SK-N-SH (cell line): ENCODE results near the gene TMEM131. TPM values are rescaled to one million over a fixed set of nuclear protein-coding genes. Genes with fewer than 3 reads are reported as not detected.

Source experiments
- CTCF ChIA-PET: fragments of 300-600, 350-600 bp; formaldehyde crosslinking; extraction: SDS; loops from one replicate; lab custom pipeline; 2021; lab: Yijun Ruan, JAX
- POLR2A ChIA-PET: fragments of 350-600 bp; sonication (Branson Sonifier 250); formaldehyde crosslinking; extraction: SDS; loops from one replicate; lab custom pipeline; 2020; ENCODE audit warnings: antibody characterized with exemption, inconsistent platforms; lab: Yijun Ruan, JAX
- DNase-seq: peaks from one replicate; pipeline ENCODE4 v3.0.0; 2012
- H2AFZ ChIP-seq: fragments of 200-600 bp; sonication (generic); 2 replicates; pipeline ENCODE4 v1.8.1; 2016; ENCODE audit warnings: antibody characterized with exemption, mild to moderate bottlenecking, low read depth
- H3F3A ChIP-seq: fragments of 200-600 bp; sonication (generic); replicated peaks from 2 replicates; pipeline ENCODE3; 2016; ENCODE audit warnings: antibody characterized with exemption, mild to moderate bottlenecking; ENCODE audit not compliant: insufficient read depth
- H3K27ac ChIP-seq, 2 experiments: fragments of 200-500 bp in 1 of 2; fragments of 200-600 bp in 1 of 2; sonication (Bioruptor generic) in 1 of 2; sonication (generic), shearing (Covaris generic) in 1 of 2; 2 replicates each; pipeline versions ENCODE4 v1.5.1 to v1.6.1; 2014 to 2016; ENCODE audit warnings: low read depth in 2 of 2, inconsistent platforms in 1 of 2, low read length in 1 of 2, mild to moderate bottlenecking in 1 of 2, mixed read lengths in 1 of 2
- H3K27me3 ChIP-seq: fragments of 200-600 bp; sonication (generic), shearing (Covaris generic); 2 replicates; pipeline ENCODE4 v1.6.1; 2016; ENCODE audit warnings: mixed run types; ENCODE audit not compliant: insufficient read depth
- H3K36me3 ChIP-seq, 2 experiments: fragments of 200-500 bp in 1 of 2; fragments of 200-600 bp in 1 of 2; sonication (Bioruptor generic) in 1 of 2; sonication (generic) in 1 of 2; replicated peaks in 1 of 2; 2 replicates each; pipeline versions ENCODE3 to v1.5.1; 2014 to 2016; ENCODE audit warnings: low read length in 1 of 2, mild to moderate bottlenecking in 1 of 2; ENCODE audit not compliant: insufficient read depth in 2 of 2, control insufficient read depth in 1 of 2
- H3K4me1 ChIP-seq, 2 experiments: fragments of 200-500 bp in 1 of 2; fragments of 200-600 bp in 1 of 2; sonication (Bioruptor generic) in 1 of 2; sonication (generic), shearing (Covaris generic) in 1 of 2; 2 replicates each; pipeline versions ENCODE4 v1.5.1 to v1.6.1; 2014 to 2016; ENCODE audit warnings: low read depth in 1 of 2, low read length in 1 of 2, mixed run types in 1 of 2; ENCODE audit not compliant: insufficient read depth in 2 of 2, control insufficient read depth in 1 of 2
- H3K4me2 ChIP-seq: fragments of 200-600 bp; sonication (generic), shearing (Covaris generic); 2 replicates; pipeline ENCODE4 v1.6.1; 2017; ENCODE audit warnings: mixed run types
- H3K4me3 ChIP-seq, 2 experiments: fragments of 200-500 bp in 1 of 2; fragments of 200-600 bp in 1 of 2; sonication (Bioruptor generic) in 1 of 2; sonication (generic), shearing (Covaris generic) in 1 of 2; 2 replicates each; pipeline versions ENCODE4 v1.5.1 to v1.8.1; 2014 to 2016; ENCODE audit warnings: low read depth in 2 of 2, inconsistent platforms in 1 of 2, low read length in 1 of 2, mild to moderate bottlenecking in 1 of 2, mixed read lengths in 1 of 2, moderate library complexity in 1 of 2
- H3K79me2 ChIP-seq: fragments of 200-600 bp; sonication (generic); 2 replicates; pipeline ENCODE4 v1.8.1; 2017; ENCODE audit warnings: mild to moderate bottlenecking; ENCODE audit not compliant: insufficient read depth
- H3K9ac ChIP-seq: fragments of 200-600 bp; sonication (generic); 2 replicates; pipeline ENCODE4 v1.6.1; 2017; ENCODE audit warnings: mixed run types
- H3K9me2 ChIP-seq: fragments of 200-600 bp; sonication (generic); 2 replicates; pipeline ENCODE4 v1.6.1; 2017; ENCODE audit warnings: mixed run types
- H3K9me3 ChIP-seq: fragments of 200-600 bp; sonication (generic); 2 replicates; pipeline ENCODE4 v1.6.1; 2017; ENCODE audit warnings: mixed run types, mild to moderate bottlenecking, moderate library complexity
- H4K20me1 ChIP-seq: fragments of 200-600 bp; sonication (generic); 2 replicates; pipeline ENCODE4 v1.6.1; 2017; ENCODE audit warnings: mild to moderate bottlenecking, mixed run types; ENCODE audit not compliant: insufficient read depth
- CHD2 ChIP-seq: fragments of 150-350 bp; IDR thresholded peaks from 2 replicates; pipeline ENCODE4 v1.6.1; 2018; ENCODE audit warnings: low read length; ENCODE audit not compliant: partially characterized antibody
- ELF1 ChIP-seq: IDR thresholded peaks from 2 replicates; pipeline ENCODE4 v1.4.0; 2012
- EP300 ChIP-seq, 2 experiments: IDR thresholded peaks; 2 replicates each; pipeline versions ENCODE4 v1.4.0 to v1.6.1; 2012; ENCODE audit warnings: borderline replicate concordance in 1 of 2, low read depth in 1 of 2, low read length in 1 of 2
- EZH2phosphoT487 ChIP-seq: fragments of 200-600 bp; sonication (generic); IDR thresholded peaks from 2 replicates; pipeline ENCODE4 v1.6.1; 2017; ENCODE audit warnings: low read depth, mixed run types, mild to moderate bottlenecking, antibody characterized with exemption, moderate library complexity, borderline replicate concordance
- FOSL2 ChIP-seq: IDR thresholded peaks from 2 replicates; pipeline ENCODE4 v1.4.0; 2012; ENCODE audit warnings: low read depth, mild to moderate bottlenecking, moderate library complexity, borderline replicate concordance
- FOXJ3 ChIP-seq: sonication (generic); formaldehyde crosslinking; IDR thresholded peaks from 2 replicates; pipeline ENCODE4 v1.5.1; 2020; ENCODE audit warnings: mild to moderate bottlenecking, missing genetic modification reagents
- FOXM1 ChIP-seq: IDR thresholded peaks from 2 replicates; pipeline ENCODE4 v1.4.0; 2012; ENCODE audit warnings: low read depth, mild to moderate bottlenecking
- GATA2 ChIP-seq: sonication (generic); formaldehyde crosslinking; IDR thresholded peaks from 2 replicates; pipeline ENCODE4 v1.5.0; 2020; ENCODE audit warnings: mild to moderate bottlenecking, missing genetic modification reagents
- JUND ChIP-seq: IDR thresholded peaks from 2 replicates; pipeline ENCODE4 v1.4.0; 2012
- MEF2A ChIP-seq: IDR thresholded peaks from 2 replicates; pipeline ENCODE4 v1.4.0; 2012; ENCODE audit warnings: low read depth, borderline replicate concordance
- MXI1 ChIP-seq: IDR thresholded peaks from 2 replicates; pipeline ENCODE4 v1.6.1; 2012; ENCODE audit warnings: mild to moderate bottlenecking, low read depth, low read length, improper control_type of control experiment
- NFIC ChIP-seq: IDR thresholded peaks from 2 replicates; pipeline ENCODE4 v1.4.0; 2012; ENCODE audit warnings: borderline replicate concordance
- POLR2AphosphoS5 ChIP-seq: IDR thresholded peaks from 2 replicates; pipeline ENCODE4 v1.6.1; 2012; ENCODE audit warnings: low read depth, low read length
- RCOR1 ChIP-seq: fragments of 150-350 bp; IDR thresholded peaks from 2 replicates; pipeline ENCODE4 v1.6.1; 2017; ENCODE audit warnings: antibody characterized with exemption, low read length
- RFX5 ChIP-seq: IDR thresholded peaks from 2 replicates; pipeline ENCODE4 v1.6.1; 2012; ENCODE audit warnings: mild to moderate bottlenecking, improper control_type of control experiment, low read length
- RXRA ChIP-seq: IDR thresholded peaks from 2 replicates; pipeline ENCODE4 v1.4.0; 2012; ENCODE audit warnings: low read depth, mild to moderate bottlenecking, borderline replicate concordance
- SIN3A ChIP-seq: IDR thresholded peaks from 2 replicates; pipeline ENCODE4 v1.6.1; 2012; ENCODE audit warnings: low read depth, mild to moderate bottlenecking, low read length, moderate library complexity, borderline replicate concordance
- TEAD4 ChIP-seq: IDR thresholded peaks from 2 replicates; pipeline ENCODE4 v1.4.0; 2012; ENCODE audit warnings: mild to moderate bottlenecking, borderline replicate concordance; ENCODE audit not compliant: insufficient read depth
- YY1 ChIP-seq: IDR thresholded peaks from 2 replicates; pipeline ENCODE4 v1.4.0; 2012; ENCODE audit warnings: low read depth, mild to moderate bottlenecking
- WGBS: methylation state at CpG from one replicate; pipeline ENCODE4 v1.1.6; 2017; ENCODE audit warnings: low lambda C conversion rate; 5-methylcytosine and 5-hydroxymethylcytosine counted together
- polyA plus RNA-seq, 3 experiments: library from polyadenylated mRNA; depleted of rRNA; stranded (reverse); fragments of >200 nt; gene quantifications; 2 replicates each; pipeline ENCODE4 v1.2.3, GENCODE V29; 2012
- TF ChIP-seq, protein P1 (sequence below): fragments of 200-600 bp; sonication (generic); IDR thresholded peaks from 2 replicates; pipeline ENCODE4 v1.6.1; 2017; ENCODE audit warnings: antibody characterized with exemption, mild to moderate bottlenecking, moderate library complexity
- TF ChIP-seq, protein P2 (sequence below): IDR thresholded peaks from 2 replicates; pipeline ENCODE4 v1.4.0; 2012; ENCODE audit warnings: low read depth, borderline replicate concordance
- TF ChIP-seq, protein P3 (sequence below): IDR thresholded peaks from 2 replicates; pipeline ENCODE4 v1.6.1; 2012; ENCODE audit warnings: mild to moderate bottlenecking, low read depth, low read length, moderate library complexity

TMEM131 gene
- polyA plus RNA-seq, 1 of the 3 experiments (the other 2 are of a cell fraction) = 9.1 TPM

DNA sequence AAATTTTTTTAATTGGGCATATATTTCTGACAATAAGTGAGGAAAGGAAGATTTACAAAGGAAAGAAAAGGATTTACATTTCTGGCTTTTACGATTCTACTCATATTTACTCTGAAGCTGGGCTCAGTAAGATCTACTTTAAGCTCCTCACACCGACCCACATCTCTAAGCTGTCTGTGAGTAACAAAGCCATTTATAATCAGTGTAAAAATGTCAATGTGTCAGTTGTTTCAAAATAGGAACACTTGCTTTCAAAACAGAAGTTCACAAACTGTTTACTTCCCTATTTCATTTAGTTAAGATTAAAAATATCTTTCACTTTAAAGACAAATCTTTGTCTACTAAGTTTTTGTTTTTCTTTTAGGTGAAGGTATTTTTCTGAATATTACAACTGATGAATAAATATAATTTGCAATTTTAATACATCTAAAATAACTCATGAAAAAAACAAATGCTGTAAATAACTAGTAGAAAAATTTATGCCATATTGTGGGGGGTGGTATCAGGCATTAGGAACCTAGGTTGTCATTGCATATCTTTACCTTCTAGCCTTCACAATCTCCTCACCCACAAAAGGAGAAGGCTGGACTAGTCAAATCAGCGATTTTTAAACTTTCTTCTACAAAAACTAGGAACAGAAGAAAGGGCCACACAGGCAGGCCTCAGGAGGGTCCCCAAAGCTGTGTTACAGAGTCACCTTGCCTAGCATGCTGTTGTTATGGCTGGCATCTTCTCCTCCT, 64.5 kb downstream of the TMEM131 start:
- no peak overlapping the region for H2AFZ ChIP-seq
- peaks cover 3 to 22% of the 10 kb centered on the region in 2 experiments; a peak in 3 of 4 replicates for H3K4me1 ChIP-seq
- ChIA-PET CTCF (interaction anchor here (0.8 kb wide), 1 partner anchor 15 kb away, joined by 3 read pairs; no protein-coding TSS in a partner anchor), POLR2A (no interaction called here)
- DNase-seq = no peak
- no peaks in the 10 kb centered on the region for H3K9me2 ChIP-seq
- H3K79me2 ChIP-seq = peaks cover 67% of the 10 kb centered on the region
- no peak overlapping the region for H3K27ac ChIP-seq
- H3F3A ChIP-seq = peaks cover 6% of the 10 kb centered on the region
- H3K27me3 ChIP-seq = no peaks in the 10 kb centered on the region
- H3K9me3 ChIP-seq = no peaks in the 10 kb centered on the region
- WGBS = 82% methylated on average over 3 of the region's 3 CpGs
- no peaks in the 10 kb centered on the region for H3K36me3 ChIP-seq
- no peak overlapping the region for H3K4me3 ChIP-seq
- peaks cover 53% of the 10 kb centered on the region for H4K20me1 ChIP-seq
- TF ChIP-seq, protein P1, sequence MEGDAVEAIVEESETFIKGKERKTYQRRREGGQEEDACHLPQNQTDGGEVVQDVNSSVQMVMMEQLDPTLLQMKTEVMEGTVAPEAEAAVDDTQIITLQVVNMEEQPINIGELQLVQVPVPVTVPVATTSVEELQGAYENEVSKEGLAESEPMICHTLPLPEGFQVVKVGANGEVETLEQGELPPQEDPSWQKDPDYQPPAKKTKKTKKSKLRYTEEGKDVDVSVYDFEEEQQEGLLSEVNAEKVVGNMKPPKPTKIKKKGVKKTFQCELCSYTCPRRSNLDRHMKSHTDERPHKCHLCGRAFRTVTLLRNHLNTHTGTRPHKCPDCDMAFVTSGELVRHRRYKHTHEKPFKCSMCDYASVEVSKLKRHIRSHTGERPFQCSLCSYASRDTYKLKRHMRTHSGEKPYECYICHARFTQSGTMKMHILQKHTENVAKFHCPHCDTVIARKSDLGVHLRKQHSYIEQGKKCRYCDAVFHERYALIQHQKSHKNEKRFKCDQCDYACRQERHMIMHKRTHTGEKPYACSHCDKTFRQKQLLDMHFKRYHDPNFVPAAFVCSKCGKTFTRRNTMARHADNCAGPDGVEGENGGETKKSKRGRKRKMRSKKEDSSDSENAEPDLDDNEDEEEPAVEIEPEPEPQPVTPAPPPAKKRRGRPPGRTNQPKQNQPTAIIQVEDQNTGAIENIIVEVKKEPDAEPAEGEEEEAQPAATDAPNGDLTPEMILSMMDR = no peak
- TF ChIP-seq EZH2phosphoT487 = no peak
- TF ChIP-seq FOSL2 = no peak
- no peak for TF ChIP-seq GATA2 (CRISPR knock-in tag)
- TF ChIP-seq ELF1 = no peak
- TF ChIP-seq YY1 = no peak
- TF ChIP-seq FOXJ3 (CRISPR knock-in tag) = no peak
- no peak for TF ChIP-seq RXRA
- H3K9ac ChIP-seq = no peak overlapping the region
- H3K4me2 ChIP-seq = no peak overlapping the region

DNA sequence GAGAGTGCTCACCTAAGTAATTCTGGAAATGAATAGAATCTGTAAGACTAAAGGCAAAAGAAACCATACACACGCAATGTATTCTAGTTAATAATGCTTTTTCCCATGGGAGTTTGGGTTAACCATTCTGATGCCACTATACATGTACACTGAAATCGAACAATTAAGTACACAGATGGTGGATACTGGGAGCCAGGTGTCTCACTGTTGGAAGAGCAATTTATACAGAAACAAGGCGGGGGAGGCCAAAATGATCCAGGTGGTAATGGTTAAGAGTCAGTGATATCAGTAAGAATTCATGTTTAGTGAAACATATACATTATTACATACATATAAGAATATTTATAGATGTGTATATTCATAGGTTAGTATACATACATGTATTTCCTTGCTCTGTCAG, 67.2 kb downstream of the TMEM131 start:
- H2AFZ ChIP-seq = no peak overlapping the region
- WGBS = 99% methylated on average over 3 of the region's 3 CpGs
- no peak overlapping the region for H3K9ac ChIP-seq
- H3K9me3 ChIP-seq = no peaks in the 10 kb centered on the region
- H3K79me2 ChIP-seq = peaks cover 49% of the 10 kb centered on the region
- DNase-seq = no peak
- POLR2A ChIA-PET = interaction anchor here (0.5 kb wide), 1 partner anchor 182 kb away, joined by 3 read pairs; no protein-coding TSS in a partner anchor
- CTCF ChIA-PET = no interaction called here
- no peak overlapping the region for H3K4me3 ChIP-seq
- H3K36me3 ChIP-seq = no peaks in the 10 kb centered on the region
- no peaks in the 10 kb centered on the region for H3K27me3 ChIP-seq
- H3K9me2 ChIP-seq = no peaks in the 10 kb centered on the region
- H3K27ac ChIP-seq = no peak overlapping the region
- peaks cover 26% of the 10 kb centered on the region; the same call in 1 of the 2 replicates for H4K20me1 ChIP-seq
- no peak overlapping the region for H3K4me2 ChIP-seq
- peaks cover 0 to 9% of the 10 kb centered on the region in 2 experiments; a peak in 2 of 4 replicates for H3K4me1 ChIP-seq
- no peaks in the 10 kb centered on the region for H3F3A ChIP-seq
- TF ChIP-seq RCOR1 = no peak
- no peak for TF ChIP-seq RFX5
- TF ChIP-seq, protein P2, sequence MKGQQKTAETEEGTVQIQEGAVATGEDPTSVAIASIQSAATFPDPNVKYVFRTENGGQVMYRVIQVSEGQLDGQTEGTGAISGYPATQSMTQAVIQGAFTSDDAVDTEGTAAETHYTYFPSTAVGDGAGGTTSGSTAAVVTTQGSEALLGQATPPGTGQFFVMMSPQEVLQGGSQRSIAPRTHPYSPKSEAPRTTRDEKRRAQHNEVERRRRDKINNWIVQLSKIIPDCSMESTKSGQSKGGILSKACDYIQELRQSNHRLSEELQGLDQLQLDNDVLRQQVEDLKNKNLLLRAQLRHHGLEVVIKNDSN = no peak
- no peak for TF ChIP-seq EP300 (IDR thresholded peaks at IDR 0.05; ENCODE audit: borderline replicate concordance in 1 of 2, low read depth in 1 of 2, low read length in 1 of 2)
- TF ChIP-seq SIN3A = no peak
- TF ChIP-seq JUND = no peak
- TF ChIP-seq YY1 = no peak
- TF ChIP-seq TEAD4 = no peak
- no peak for TF ChIP-seq RXRA
- no peak for TF ChIP-seq MEF2A
- TF ChIP-seq, protein P3, sequence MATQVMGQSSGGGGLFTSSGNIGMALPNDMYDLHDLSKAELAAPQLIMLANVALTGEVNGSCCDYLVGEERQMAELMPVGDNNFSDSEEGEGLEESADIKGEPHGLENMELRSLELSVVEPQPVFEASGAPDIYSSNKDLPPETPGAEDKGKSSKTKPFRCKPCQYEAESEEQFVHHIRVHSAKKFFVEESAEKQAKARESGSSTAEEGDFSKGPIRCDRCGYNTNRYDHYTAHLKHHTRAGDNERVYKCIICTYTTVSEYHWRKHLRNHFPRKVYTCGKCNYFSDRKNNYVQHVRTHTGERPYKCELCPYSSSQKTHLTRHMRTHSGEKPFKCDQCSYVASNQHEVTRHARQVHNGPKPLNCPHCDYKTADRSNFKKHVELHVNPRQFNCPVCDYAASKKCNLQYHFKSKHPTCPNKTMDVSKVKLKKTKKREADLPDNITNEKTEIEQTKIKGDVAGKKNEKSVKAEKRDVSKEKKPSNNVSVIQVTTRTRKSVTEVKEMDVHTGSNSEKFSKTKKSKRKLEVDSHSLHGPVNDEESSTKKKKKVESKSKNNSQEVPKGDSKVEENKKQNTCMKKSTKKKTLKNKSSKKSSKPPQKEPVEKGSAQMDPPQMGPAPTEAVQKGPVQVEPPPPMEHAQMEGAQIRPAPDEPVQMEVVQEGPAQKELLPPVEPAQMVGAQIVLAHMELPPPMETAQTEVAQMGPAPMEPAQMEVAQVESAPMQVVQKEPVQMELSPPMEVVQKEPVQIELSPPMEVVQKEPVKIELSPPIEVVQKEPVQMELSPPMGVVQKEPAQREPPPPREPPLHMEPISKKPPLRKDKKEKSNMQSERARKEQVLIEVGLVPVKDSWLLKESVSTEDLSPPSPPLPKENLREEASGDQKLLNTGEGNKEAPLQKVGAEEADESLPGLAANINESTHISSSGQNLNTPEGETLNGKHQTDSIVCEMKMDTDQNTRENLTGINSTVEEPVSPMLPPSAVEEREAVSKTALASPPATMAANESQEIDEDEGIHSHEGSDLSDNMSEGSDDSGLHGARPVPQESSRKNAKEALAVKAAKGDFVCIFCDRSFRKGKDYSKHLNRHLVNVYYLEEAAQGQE = no peak
- no peak for TF ChIP-seq POLR2AphosphoS5
- no peak for TF ChIP-seq ELF1
- no peak for TF ChIP-seq NFIC
- no peak for TF ChIP-seq MXI1
- no peak for TF ChIP-seq CHD2
- TF ChIP-seq FOXM1 = no peak
- no peak for TF ChIP-seq FOXJ3 (CRISPR knock-in tag)
